HPDE6-E6E7 (cell line): ENCODE measurements around the gene SNCB.

Experiments
- DNase-seq: peaks from one replicate; pipeline ENCODE4 v3.0.0; 2011; ENCODE audit warnings: missing footprints; ENCODE audit errors: extremely low spot score

The SNCB gene

GRCh38 chr5:176629853-176630680 lies at the start of gene SNCB, which contains the start of gene EIF4E1B:
Gene SNCB, minus strand, starts transcription at chr5:176630534. Its CDS starts 880 bp downstream, at chr5:176629654.
Gene EIF4E1B, plus strand, starts transcription at chr5:176630675. Its CDS starts 12,113 bp downstream, at chr5:176642788.
- no peak for DNase-seq

DNA sequence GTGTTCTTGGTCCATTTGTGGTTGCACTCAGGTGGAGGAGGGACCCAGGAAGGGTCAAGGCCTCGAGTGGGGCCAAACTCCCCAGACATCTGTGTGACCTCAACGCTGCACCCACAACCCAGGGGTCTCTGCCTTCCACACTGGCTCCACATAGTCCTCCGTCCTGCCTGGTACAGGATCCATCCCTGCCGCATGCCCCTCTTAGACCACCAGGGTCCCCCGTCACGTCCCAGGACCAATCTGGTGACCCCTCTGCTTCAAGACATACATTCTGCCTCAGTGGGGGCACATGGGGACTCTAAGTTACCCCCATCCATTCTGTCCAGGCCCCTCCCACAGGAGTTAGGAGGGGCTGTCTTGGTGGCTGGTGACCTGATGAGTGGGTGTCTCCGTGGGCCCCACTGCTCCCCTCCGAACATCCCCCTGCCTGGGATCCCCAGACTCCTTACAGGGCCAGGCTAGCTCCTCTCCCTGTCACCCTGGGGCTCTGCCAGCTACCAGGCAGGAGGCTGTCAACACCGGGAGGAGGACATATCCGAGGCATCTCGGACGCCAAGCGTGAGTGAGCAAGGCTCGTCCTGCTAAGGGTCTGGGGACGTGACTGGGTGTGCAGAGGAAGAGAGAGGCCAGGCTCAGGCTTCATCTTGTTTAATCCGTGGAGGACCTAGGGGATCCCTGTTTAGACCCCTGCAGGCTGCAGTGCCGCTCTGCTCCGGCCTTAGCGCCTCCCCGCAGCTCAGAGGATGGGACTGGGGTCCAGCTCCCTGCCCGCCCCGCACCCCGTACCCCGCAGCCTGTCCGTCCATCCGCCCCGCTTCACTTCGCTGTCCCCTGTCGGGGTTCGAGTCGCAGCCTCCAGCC lies 49.3 kb upstream of the SNCB start:
- no peak for DNase-seq

GRCh38 chr5:176678584-176678983 lies 48.2 kb upstream of the SNCB start:
- DNase-seq, result no peak

DNA sequence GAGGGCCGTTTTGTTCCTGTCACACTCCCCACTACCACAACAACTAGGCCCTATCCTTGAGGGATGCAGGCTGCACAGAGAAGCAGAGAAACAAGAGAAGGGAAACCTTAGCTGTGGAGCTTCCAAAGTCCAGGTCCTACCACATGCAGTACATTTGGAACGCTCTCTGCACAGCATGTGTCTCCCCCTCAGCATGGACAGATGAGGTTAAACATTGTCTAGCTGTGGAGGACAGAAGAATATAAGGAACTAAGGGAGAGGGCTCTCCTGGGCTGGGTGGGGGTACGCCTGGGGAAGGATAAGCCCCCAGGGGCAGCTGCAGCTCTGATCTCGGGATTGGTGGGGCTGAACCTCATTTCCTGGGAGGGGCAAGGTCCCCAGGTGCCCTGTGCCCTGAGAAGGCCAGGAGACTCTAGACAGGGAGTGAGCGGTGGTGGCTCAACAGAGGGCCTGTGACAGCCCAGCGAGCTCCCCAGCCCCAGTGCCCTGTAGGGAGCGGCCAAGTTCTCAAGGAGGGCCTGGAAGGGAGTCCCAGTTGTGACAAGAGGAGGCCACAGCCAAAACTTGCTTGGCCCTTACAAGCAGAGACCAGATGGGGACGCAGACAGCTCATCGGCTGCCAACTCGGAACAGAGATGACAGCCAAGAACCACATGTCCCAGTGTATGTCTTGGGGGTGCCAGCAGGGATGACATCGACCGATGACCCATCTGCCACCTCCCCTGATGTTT lies 47.0 kb upstream of the SNCB start:
- no peak for DNase-seq

GRCh38 chr5:176676361-176676824 lies 46.1 kb upstream of the SNCB start:
- no peak for DNase-seq

DNA sequence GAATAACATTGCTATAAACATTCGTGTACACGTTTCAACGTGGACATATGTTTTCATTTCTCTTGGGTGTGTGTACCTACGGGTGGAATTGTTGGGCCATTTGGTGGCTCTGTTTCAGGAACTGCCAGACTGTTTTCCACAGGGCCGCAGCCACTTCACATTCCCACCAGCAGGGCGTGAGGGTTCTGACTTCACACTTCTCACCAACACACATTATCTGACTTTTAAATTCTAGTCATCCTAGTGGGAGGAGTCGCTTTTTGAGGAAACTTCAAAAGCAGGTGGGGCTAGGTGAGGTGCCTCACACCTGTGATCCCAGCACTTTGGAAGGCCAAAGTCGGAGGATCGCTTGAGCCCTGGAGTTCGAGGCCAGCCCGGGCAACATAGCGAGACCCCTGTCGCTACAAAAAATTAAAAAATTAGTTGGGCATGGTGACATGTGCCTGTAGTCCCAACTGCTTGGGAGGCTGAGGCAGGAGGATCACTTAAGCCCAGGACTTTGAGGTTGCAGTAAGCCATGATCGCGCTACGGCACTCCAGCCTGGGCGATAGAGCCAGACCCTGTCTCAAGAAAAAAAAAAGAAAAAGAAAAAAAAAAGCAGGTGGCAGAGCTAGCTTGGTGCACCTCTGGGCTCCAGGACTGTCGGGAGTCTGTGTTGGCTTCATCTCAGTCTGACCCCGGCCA lies 45.5 kb upstream of the SNCB start:
- DNase-seq, result peak; percentile 40

DNA sequence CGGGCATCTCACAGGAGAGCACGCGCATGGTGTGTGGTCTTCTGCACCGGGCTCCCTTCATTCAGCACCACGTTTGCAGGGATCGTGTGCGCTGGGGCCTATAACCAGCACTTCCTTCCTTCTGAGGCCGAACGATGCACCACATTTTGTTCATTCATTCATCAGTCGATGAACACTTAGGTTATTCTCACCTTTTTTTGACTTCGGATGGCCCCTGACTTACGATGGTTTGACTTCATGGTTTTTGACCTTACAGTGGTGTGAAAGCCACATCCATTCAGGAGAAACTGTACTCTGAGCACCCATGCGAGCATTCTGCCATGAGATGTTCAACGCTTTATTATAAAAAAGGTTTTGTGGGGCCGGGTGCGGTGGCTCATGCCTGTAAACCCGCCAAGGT lies 44.5 kb upstream of the SNCB start:
- no peak for DNase-seq

- DNase-seq, result no peak
These were observed 43.6 kb upstream of the SNCB start for GRCh38 chr5:176673651-176674583.

DNA sequence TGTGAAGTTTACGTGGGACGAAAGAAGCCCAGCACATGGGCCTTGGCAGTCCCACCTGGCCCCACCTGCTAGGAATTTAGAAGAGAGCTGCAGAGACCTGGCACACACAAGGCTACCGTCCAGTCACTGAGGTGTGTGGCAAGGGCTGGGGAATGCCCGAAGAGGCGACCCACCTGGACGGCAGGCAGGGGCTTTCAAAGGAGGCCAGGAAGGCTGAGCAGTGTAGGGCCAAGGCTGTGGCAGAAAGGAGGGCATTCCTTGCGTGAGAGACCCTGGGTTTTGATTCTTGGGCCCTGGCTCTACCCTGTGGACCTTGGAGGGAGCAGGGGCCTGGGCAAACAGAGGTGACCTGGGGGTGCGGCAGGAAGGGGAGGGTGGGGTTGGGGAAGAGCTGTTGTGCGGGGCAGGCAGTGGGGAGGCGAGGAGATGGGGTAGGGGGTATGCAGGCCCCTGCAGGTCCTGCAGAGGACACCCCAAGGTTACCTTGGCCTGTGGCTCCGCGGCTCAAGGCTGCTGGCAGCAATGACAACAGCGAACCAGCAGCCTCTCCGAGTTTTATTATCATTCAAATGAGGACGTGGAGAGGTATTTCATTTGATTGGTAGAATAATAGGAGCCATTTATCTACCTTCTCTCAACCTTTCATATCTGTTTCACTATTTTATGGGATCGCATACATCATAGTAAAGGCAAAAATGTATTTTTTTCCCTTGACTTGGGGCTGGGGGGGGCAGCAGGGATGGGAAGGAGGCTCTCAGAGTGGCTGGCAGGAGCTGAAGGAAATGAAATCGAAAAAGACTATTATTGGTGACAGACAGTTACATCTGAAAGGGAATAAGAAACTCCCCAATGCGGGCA lies 41.8 kb upstream of the SNCB start:
- no peak for DNase-seq

- no peak for DNase-seq
These were observed 41.1 kb upstream of the SNCB start for GRCh38 chr5:176671399-176671798.

DNA sequence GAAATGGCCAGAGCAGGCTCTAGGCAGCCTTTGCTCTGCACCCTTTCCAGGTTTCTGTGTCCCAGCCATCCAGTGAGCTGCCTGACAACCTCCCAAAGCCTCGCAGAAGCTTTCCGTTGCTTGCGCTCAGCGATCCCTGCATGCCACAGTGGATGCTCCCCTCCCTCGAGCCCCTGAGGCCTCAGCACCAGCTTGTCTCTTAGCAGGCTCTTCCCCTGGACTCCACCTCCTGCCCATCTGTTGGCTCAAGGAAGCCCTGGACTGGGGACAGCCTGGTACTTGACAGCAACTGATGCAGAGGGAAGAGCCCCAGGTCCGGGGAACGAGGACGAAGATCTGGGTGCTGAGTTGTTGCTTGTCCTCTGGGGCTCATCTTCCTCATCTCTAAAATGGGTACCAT lies 40.1 kb upstream of the SNCB start:
- DNase-seq, result no peak

- no peak for DNase-seq
These were observed 37.3 kb upstream of the SNCB start for GRCh38 chr5:176667637-176668036.

DNA sequence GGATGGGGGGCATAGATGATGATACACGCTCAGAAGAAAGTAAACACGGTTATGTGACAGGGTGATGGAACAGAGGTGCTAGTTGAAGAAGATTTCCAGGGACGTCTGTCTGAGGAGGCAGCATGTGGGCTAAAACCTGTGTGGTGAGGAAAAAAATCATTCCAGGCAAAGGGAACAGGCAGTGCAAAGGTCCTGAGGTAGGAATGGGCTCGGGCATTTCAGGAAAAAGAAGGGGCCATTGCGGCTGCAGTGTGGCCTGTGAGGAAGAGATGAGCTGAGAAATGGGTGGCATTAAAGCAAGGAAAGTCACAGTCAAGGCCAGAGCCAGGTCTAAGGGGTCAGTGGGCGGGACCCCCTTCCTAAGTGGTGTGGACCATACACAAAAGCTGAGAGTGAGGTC lies 35.2 kb upstream of the SNCB start:
- no peak for DNase-seq

DNA sequence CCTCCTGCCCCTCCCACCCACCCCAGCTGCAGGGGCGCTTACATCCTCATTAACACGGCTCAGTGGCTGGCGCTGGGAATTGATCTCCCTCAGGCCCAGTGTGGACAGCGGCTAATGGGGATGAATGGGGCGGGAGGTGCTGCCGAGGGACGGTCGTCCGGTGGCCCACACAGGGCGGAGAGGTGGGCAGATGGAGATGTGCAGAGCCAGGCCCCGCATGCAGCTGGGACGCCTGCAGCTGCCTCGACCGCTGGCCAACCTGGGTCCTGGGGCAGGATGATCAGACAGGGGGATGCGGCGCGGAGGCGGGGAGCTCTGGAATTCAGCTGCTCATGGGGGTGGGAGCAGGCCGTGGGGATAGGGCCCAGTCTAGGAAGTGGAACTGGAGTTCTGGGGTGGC lies 34.6 kb upstream of the SNCB start:
- no peak for DNase-seq

DNA sequence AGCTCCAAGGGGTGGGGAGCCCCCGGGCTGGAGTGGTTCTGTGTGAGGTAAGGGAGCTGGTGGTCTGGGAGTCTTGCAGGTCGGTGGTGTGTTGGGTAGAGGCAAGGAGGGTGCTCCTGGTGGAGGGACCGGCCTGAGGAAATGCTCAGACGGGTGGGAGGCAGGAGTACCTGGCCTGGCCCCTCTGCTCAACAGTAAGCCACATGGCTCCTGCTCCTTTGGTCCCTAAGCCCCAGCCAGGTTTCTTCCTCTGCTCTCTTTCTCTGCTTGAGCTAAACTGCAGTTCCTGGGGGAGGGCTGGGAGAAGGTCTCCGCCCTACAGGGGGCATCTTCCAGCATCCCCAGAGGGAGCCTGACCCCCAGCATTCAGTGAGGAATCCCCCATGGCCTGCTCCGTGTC lies 34.1 kb upstream of the SNCB start:
- no peak for DNase-seq

- no peak for DNase-seq
These were observed 33.2 kb upstream of the SNCB start for GRCh38 chr5:176663566-176663965.

GRCh38 chr5:176662371-176663333 lies 32.3 kb upstream of the SNCB start:
- no peak for DNase-seq

DNA sequence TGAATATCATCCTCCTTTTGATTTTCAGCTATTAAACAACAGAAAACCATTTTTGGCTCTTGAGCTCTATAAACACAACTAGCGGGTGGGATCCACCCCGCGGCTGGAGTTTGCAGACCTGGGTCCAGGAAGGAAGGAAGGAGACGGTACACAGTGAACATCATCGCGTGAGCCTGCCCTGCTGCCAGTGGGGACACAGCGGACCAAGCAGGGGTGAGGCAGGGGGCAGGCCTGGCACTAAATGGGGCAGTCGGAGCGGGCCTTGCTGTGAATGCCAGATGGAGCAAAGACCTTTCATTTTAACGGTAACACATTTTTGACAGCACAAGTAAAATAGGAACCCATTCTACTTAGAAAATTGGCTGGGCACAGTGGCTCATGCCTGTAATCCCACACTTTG lies 31.3 kb upstream of the SNCB start:
- DNase-seq, result no peak
